Activated T-cell treated with anti-CD3 and anti-CD28 coated beads, Interleukin-2, amount 50 U/mL, for 4 hours (primary cell): ENCODE data around the gene RARS1. TPM values are rescaled to one million over a fixed set of nuclear protein-coding genes. Genes with fewer than 3 reads are reported as not detected.

Experiments
- ATAC-seq, 2 donors: fragments of 200-7000 bp; cut with Tn5 transposase; one replicate each; pipeline ENCODE4 v1.10.0; 2021
- DNase-seq: peaks from one replicate; pipeline ENCODE4 v3.0.0-alpha.2; 2020
- H3K27me3 Mint-ChIP-seq: one replicate; pipeline ENCODE4 v1.8.0; 2021; ENCODE audit warnings: low read depth, mixed read lengths
- H3K36me3 Mint-ChIP-seq: one replicate; pipeline ENCODE4 v1.8.0; 2022; ENCODE audit warnings: mixed read lengths; ENCODE audit not compliant: insufficient read depth
- H3K4me1 Mint-ChIP-seq: one replicate; pipeline ENCODE4 v1.8.0; 2021; ENCODE audit warnings: low read depth, mixed read lengths
- H3K4me3 Mint-ChIP-seq: one replicate; pipeline ENCODE4 v1.8.0; 2021; ENCODE audit warnings: mild to moderate bottlenecking, moderate library complexity, mixed read lengths
- H3K9me3 Mint-ChIP-seq: one replicate; pipeline ENCODE4 v1.8.0; 2021; ENCODE audit warnings: mixed read lengths
- total RNA-seq, 3 donors: library from RNA; stranded (reverse); gene quantifications; one replicate each; pipeline ENCODE4 v1.2.1, GENCODE V29; 2021

Gene RARS1
- total RNA-seq, 3 donors from 2014 or later, result 160 to 183 (median 168) TPM

- no peaks in the 10 kb centered on the region for H3K4me1 Mint-ChIP-seq
- H3K27me3 Mint-ChIP-seq, result no peaks in the 10 kb centered on the region
- H3K9me3 Mint-ChIP-seq, result no peaks in the 10 kb centered on the region
- ATAC-seq (no peak), DNase-seq (no peak)
- no peak overlapping the region for H3K4me3 Mint-ChIP-seq
- no peaks in the 10 kb centered on the region for H3K36me3 Mint-ChIP-seq
Observed at GRCh38 chr5:168467755-168468330, 18.4 kb upstream of the RARS1 start.

GRCh38 chr5:168468836-168469235, 17.4 kb upstream of the RARS1 start:
- H3K9me3 Mint-ChIP-seq, result no peaks in the 10 kb centered on the region
- H3K4me3 Mint-ChIP-seq, result no peak overlapping the region
- no peaks in the 10 kb centered on the region for H3K4me1 Mint-ChIP-seq
- no peaks in the 10 kb centered on the region for H3K36me3 Mint-ChIP-seq
- ATAC-seq (no peak), DNase-seq (no peak)
- H3K27me3 Mint-ChIP-seq, result no peaks in the 10 kb centered on the region

DNA sequence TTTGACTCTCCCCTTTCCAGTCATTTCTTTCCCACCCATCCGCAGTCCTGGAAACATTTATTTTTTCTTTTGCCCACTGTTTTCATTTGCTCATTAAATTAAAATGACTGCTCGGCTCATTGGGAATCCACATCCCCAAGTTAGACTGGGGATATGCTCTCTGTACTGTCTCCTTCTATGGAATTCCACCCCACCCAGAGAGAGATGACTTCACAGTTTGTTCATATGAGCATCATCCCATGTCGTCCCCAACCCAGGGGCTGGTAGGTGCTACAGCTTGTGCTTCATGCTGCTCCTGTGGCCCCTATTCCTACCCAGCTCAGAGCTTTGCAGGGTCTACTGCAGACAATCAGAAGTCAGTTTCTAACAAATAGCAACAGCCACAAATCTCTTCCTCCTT, 16.5 kb upstream of the RARS1 start:
- H3K4me1 Mint-ChIP-seq, result no peaks in the 10 kb centered on the region
- ATAC-seq (no peak), DNase-seq (no peak)
- no peak overlapping the region for H3K4me3 Mint-ChIP-seq
- no peaks in the 10 kb centered on the region for H3K9me3 Mint-ChIP-seq
- no peaks in the 10 kb centered on the region for H3K36me3 Mint-ChIP-seq
- no peaks in the 10 kb centered on the region for H3K27me3 Mint-ChIP-seq

DNA sequence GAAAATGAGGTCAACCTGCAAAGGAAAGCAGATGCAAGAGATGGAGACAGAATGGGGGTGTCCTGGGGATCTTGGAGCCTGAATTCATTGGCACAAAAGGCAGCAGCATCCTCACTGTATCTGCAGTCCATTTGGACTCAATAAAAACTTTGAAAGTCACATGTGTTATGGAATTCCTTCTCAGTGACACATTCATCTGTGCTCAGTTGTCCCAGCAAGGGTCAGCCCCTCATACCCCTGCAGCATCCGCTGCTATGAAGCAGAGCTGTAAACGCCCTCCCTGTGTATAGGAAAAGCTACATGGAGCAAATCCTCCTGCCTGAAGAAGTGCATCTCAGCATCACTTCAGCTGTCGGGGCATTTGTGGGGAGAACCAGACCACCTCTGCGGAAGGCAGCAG, 14.5 kb upstream of the RARS1 start:
- no peak overlapping the region for H3K4me3 Mint-ChIP-seq
- no peaks in the 10 kb centered on the region for H3K27me3 Mint-ChIP-seq
- no peak for DNase-seq
- H3K4me1 Mint-ChIP-seq, result no peaks in the 10 kb centered on the region
- no peaks in the 10 kb centered on the region for H3K36me3 Mint-ChIP-seq
- no peak for ATAC-seq
- H3K9me3 Mint-ChIP-seq, result no peaks in the 10 kb centered on the region

GRCh38 chr5:168472329-168472728, 13.9 kb upstream of the RARS1 start:
- Mint-ChIP-seq H3K36me3 (no peaks in the 10 kb centered on the region), H3K4me1 (no peaks in the 10 kb centered on the region), H3K9me3 (no peaks in the 10 kb centered on the region), H3K27me3 (no peaks in the 10 kb centered on the region), H3K4me3 (no peak overlapping the region)
- no peak for DNase-seq
- no peak for ATAC-seq

DNA sequence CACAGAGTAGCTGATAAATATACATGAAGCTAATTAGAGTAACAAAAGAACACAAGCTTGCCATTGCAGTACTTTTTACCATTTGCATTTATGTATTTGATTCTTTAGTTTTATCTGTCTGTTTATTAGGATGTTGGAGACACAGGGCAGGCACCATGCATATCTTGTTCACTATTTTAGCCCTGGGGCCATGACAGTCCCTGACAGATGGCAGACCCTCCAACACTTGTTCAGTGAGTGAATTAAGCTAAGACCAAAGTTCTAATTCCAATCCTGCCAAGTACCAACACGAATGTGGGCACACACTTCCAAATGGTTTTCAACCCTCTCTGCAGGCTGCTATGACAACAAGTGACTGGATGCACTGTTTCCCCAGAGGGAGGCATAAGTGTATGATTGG, 12.0 kb upstream of the RARS1 start:
- DNase-seq, result no peak
- H3K36me3 Mint-ChIP-seq, result no peaks in the 10 kb centered on the region
- peaks cover 2% of the 10 kb centered on the region for H3K27me3 Mint-ChIP-seq
- no peak for ATAC-seq
- no peak overlapping the region for H3K4me3 Mint-ChIP-seq
- H3K9me3 Mint-ChIP-seq, result no peaks in the 10 kb centered on the region
- H3K4me1 Mint-ChIP-seq, result no peaks in the 10 kb centered on the region

DNA sequence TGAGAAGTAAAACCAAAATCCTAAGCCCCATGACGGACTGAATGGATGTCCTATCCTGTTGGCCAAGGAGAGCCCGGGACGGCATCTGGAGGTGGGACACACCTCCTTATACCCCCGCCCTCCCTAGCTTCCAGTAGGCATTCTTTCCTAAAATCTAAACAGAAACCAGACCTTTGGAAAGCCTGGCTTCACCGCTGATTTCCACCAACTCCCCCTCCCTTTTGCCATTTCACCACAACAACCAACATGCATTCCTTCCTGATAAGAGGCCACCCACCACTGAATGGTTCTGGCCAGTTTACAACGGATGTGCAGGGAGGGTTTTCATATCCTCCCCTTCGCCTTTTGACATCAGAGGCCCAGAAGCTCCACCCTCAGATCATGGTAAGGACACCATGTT, 9.2 kb upstream of the RARS1 start:
- Mint-ChIP-seq H3K4me1 (peaks cover 7% of the 10 kb centered on the region), H3K4me3 (no peak overlapping the region), H3K9me3 (no peaks in the 10 kb centered on the region), H3K27me3 (peaks cover 2% of the 10 kb centered on the region), H3K36me3 (no peaks in the 10 kb centered on the region)
- ATAC-seq (no peak), DNase-seq (no peak)

- DNase-seq, result no peak
- no peak for ATAC-seq
- no peaks in the 10 kb centered on the region for H3K36me3 Mint-ChIP-seq
- H3K4me1 Mint-ChIP-seq, result peaks cover 7% of the 10 kb centered on the region
- peaks cover 2% of the 10 kb centered on the region for H3K27me3 Mint-ChIP-seq
- no peak overlapping the region for H3K4me3 Mint-ChIP-seq
- no peaks in the 10 kb centered on the region for H3K9me3 Mint-ChIP-seq
Observed at GRCh38 chr5:168479166-168479565, 7.1 kb upstream of the RARS1 start.

- no peaks in the 10 kb centered on the region for H3K36me3 Mint-ChIP-seq
- H3K4me3 Mint-ChIP-seq, result no peak overlapping the region
- ATAC-seq (no peak), DNase-seq (no peak)
- H3K4me1 Mint-ChIP-seq, result peaks cover 13% of the 10 kb centered on the region
- peaks cover 2% of the 10 kb centered on the region for H3K27me3 Mint-ChIP-seq
- H3K9me3 Mint-ChIP-seq, result no peaks in the 10 kb centered on the region
Observed at GRCh38 chr5:168480601-168481000, 5.7 kb upstream of the RARS1 start.

DNA sequence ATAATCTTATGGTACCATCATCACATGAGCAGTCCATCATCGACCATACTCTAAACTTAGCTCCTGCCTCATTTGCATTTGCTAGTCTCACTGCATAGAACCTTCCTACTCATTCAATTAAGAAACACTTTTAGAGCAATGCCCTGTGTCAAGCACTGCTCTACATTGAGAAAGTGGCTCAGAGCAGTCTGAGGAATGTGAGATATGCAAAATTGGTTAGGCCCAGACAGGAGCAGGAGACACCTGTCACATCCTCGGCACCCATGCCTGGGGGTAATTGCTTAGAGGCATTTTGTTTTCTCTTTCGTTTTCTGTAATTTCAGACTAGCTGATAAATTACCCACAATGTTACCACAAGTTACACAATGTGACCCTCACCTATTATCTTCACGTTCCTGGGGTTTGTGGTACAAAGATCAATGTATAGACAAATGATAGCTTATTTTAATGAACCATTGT, 4.9 kb upstream of the RARS1 start:
- DNase-seq (no peak), ATAC-seq (peak in 1 of 2 donors; percentile 18)
- Mint-ChIP-seq H3K9me3 (no peaks in the 10 kb centered on the region), H3K36me3 (no peaks in the 10 kb centered on the region), H3K27me3 (peaks cover 2% of the 10 kb centered on the region), H3K4me3 (peak overlapping the region; percentile 6), H3K4me1 (peaks cover 20% of the 10 kb centered on the region)

DNA sequence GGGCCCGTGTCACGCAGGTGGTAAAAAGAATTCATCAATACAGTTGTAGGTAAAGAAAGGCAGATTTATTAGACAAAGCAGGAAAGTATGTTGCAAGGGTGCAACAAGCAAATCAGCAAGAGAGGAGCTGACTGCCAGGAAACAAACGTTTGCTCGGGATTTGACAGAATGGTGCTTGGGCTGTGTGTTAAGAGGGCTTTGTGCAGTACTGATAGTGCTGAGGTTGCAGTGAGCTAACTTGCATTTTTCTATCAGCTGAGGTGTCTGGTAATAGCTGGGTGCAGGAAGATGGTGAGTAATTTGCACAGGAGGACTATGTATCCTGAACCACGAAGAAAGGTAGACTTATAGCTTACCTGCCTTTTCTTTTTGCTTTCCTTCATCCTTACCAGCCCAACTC, 3.9 kb upstream of the RARS1 start:
- ATAC-seq, result no peak
- H3K9me3 Mint-ChIP-seq, result no peaks in the 10 kb centered on the region
- peaks cover 26% of the 10 kb centered on the region for H3K4me1 Mint-ChIP-seq
- H3K4me3 Mint-ChIP-seq, result no peak overlapping the region
- H3K36me3 Mint-ChIP-seq, result no peaks in the 10 kb centered on the region
- peaks cover 2% of the 10 kb centered on the region for H3K27me3 Mint-ChIP-seq
- DNase-seq, result no peak

- DNase-seq, result no peak
- Mint-ChIP-seq H3K36me3 (peaks cover 39% of the 10 kb centered on the region), H3K9me3 (no peaks in the 10 kb centered on the region), H3K4me1 (peaks cover 28% of the 10 kb centered on the region), H3K27me3 (no peaks in the 10 kb centered on the region), H3K4me3 (no peak overlapping the region)
- no peak for ATAC-seq
Observed at GRCh38 chr5:168489059-168489458, 2.8 kb downstream of the RARS1 start.

- DNase-seq (no peak), ATAC-seq (no peak)
- H3K9me3 Mint-ChIP-seq, result no peaks in the 10 kb centered on the region
- peaks cover 5% of the 10 kb centered on the region for H3K4me1 Mint-ChIP-seq
- H3K36me3 Mint-ChIP-seq, result peaks cover 54% of the 10 kb centered on the region
- no peak overlapping the region for H3K4me3 Mint-ChIP-seq
- no peaks in the 10 kb centered on the region for H3K27me3 Mint-ChIP-seq
Observed at GRCh38 chr5:168494057-168494555, 7.8 kb downstream of the RARS1 start.

GRCh38 chr5:168502563-168503237, 16.4 kb downstream of the RARS1 start:
- no peaks in the 10 kb centered on the region for H3K9me3 Mint-ChIP-seq
- H3K27me3 Mint-ChIP-seq, result no peaks in the 10 kb centered on the region
- ATAC-seq (no peak), DNase-seq (no peak)
- H3K36me3 Mint-ChIP-seq, result peaks cover 33% of the 10 kb centered on the region
- no peak overlapping the region for H3K4me3 Mint-ChIP-seq
- no peaks in the 10 kb centered on the region for H3K4me1 Mint-ChIP-seq

GRCh38 chr5:168513861-168514428, 27.7 kb downstream of the RARS1 start:
- Mint-ChIP-seq H3K4me1 (no peaks in the 10 kb centered on the region), H3K4me3 (no peak overlapping the region), H3K9me3 (peaks cover 13% of the 10 kb centered on the region), H3K36me3 (peaks cover 78% of the 10 kb centered on the region), H3K27me3 (no peaks in the 10 kb centered on the region)
- no peak for ATAC-seq
- no peak for DNase-seq
